Muscle of leg (tissue), 11 donors: ENCODE data around the gene PARN. TPM values are rescaled to one million over a fixed set of nuclear protein-coding genes. Genes with fewer than 3 reads are reported as not detected.

ENCODE experiments used
- DNase-seq: peaks from one replicate; pipeline ENCODE4 v3.0.0; 2013
- H3K27ac ChIP-seq: one replicate; pipeline ENCODE4 v1.5.1; 2013; ENCODE audit warnings: mild to moderate bottlenecking, low read length, control low read depth
- H3K27me3 ChIP-seq: one replicate; pipeline ENCODE4 v1.6.1; 2013; ENCODE audit warnings: low read length; ENCODE audit not compliant: control insufficient read depth, insufficient read depth
- H3K36me3 ChIP-seq: one replicate; pipeline ENCODE4 v1.6.1; 2013; ENCODE audit warnings: low read length; ENCODE audit not compliant: control insufficient read depth, insufficient read depth
- H3K4me1 ChIP-seq: one replicate; pipeline ENCODE4 v1.6.1; 2013; ENCODE audit warnings: low read length; ENCODE audit not compliant: control insufficient read depth, insufficient read depth
- H3K4me3 ChIP-seq: one replicate; pipeline ENCODE4 v1.5.1; 2013; ENCODE audit warnings: low read length, control low read depth
- H3K9me3 ChIP-seq: replicated peaks from 2 replicates; pipeline ENCODE4 v1.6.1; 2013; ENCODE audit warnings: low read depth, low read length; ENCODE audit not compliant: control insufficient read depth
- WGBS: methylation state at CpG from one replicate; pipeline ENCODE4 v1.1.5; 2013; ENCODE audit warnings: missing lambda C conversion rate; ENCODE audit not compliant: insufficient coverage; 5-methylcytosine and 5-hydroxymethylcytosine counted together
- polyA plus RNA-seq, 8 donors: library from polyadenylated mRNA; unstranded; fragments of 120-200 nt; gene quantifications; one replicate each; pipeline versions ENCODE4 v1.2.1 to v1.2.3, GENCODE V29; 2013; ENCODE audit warnings: inconsistent platforms in 1 of 8, low replicate concordance in 1 of 8; ENCODE audit not compliant: insufficient read length in 8 of 8, insufficient read depth in 1 of 8
- total RNA-seq: library from RNA; stranded (reverse); fragments of 120-200 nt; gene quantifications from one replicate; pipeline ENCODE4 v1.2.4, GENCODE V29; 2013

PARN gene
- total and polyA plus RNA-seq, 9 donors, result 13.6 to 18.0 (median 16.1) TPM

DNA sequence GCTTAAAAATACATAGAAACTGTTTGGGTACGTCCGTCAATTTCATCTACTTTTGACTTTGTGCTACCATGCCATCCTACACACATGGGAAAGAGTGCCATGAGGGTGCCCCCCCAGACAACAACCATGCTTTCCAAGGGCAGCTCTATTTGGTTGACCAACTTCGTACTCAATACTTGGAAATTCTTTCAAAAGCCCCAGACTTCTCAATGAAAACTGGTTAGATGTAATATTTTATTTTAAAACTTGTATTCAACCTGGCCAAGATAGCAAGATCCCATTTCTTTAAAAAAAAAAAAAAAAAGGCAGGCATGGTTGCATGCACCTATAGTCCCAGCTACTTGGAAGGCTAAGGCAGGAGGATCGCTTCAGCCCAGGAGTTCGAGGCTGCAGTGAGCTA lies 98.4 kb downstream of the PARN start:
- Histone ChIP-seq H3K36me3 (peaks cover 5% of the 10 kb centered on the region), H3K27ac (no peak overlapping the region), H3K4me1 (peaks cover 3% of the 10 kb centered on the region), H3K27me3 (no peaks in the 10 kb centered on the region), H3K9me3 (no peaks in the 10 kb centered on the region), H3K4me3 (no peak overlapping the region)
- no CpG with 5 or more reads among the region's 5 CpGs for WGBS
- no peak for DNase-seq

DNA sequence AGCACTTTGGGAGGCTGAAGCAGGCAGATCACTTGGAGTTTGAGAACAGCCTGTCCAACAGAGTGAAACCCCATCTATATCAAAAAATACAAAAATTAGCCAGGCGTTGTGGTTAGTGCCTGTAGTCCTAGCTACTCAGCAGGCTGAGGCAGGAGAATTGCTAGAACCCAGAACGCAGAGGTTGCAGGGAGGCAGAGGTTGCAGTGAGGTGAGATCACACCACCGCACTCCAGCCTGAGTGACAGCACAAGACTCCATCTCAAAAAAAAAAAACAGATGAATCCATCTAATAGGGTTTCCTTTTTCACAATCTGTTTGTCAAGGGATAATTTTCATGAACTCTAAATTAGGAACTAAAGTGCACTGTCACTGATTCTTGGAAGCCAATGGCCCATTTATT lies 99.0 kb downstream of the PARN start:
- H3K4me1 ChIP-seq, result peaks cover 3% of the 10 kb centered on the region
- no peak overlapping the region for H3K27ac ChIP-seq
- no peaks in the 10 kb centered on the region for H3K9me3 ChIP-seq
- no peaks in the 10 kb centered on the region for H3K27me3 ChIP-seq
- no peak for DNase-seq
- H3K4me3 ChIP-seq, result no peak overlapping the region
- H3K36me3 ChIP-seq, result peaks cover 5% of the 10 kb centered on the region
- 83% methylated on average over 2 of the region's 3 CpGs for WGBS

DNA sequence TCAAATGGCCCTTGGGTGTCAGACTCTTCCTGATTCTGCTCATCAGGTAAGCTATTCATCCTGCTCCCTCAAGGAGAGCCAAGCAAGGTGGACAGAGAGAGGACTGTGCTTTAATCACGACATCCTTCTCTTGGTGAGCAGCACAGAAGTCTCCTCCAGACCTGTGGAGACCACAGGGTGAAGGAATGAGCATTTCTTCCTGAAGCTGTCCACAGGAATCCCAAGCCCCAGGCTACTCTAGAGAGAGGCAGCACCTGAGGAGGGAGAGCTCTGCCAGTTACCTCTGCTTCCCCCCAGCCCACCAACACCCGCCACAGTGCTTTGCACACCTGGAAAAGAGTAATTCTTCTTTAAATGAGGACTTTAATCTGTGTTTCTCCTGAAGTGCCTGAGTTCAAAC lies 100.0 kb downstream of the PARN start:
- Histone ChIP-seq H3K27ac (no peak overlapping the region), H3K36me3 (peaks cover 5% of the 10 kb centered on the region), H3K4me3 (no peak overlapping the region), H3K4me1 (peaks cover 3% of the 10 kb centered on the region), H3K27me3 (no peaks in the 10 kb centered on the region), H3K9me3 (no peaks in the 10 kb centered on the region)
- DNase-seq, result no peak
- WGBS, result no CpG with 5 or more reads among the region's 2 CpGs

DNA sequence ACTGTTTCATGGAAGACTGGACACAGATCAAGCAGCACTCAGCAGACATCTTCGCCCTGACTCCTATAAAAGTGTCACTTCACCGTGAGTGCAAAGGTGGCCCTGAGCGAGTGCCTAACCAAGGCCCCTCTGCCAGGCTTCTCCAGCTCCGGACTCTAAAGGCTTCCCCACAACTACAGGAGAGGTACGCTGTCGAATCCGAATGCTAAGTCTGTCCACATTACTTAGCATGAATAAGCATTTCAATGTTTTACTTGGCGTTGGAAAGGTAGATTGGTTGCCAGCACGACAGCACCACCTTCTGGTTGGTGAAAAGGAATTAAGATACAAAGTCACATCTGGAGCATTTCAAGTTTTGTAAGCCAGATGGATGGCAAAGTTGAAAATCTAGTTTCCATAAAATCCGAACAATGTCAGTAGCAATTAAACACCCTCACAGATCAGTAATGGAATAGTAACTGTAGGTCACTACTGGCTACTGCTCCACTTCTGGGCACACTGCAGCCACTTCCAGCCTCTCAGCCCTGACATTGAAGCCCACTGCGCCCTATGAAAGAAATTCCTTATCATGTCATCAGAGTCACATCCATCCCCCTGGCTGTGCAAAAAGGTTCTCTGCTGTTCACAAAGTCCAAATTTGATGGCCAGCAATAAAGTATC lies 100.9 kb downstream of the PARN start:
- Histone ChIP-seq H3K9me3 (no peaks in the 10 kb centered on the region), H3K4me1 (peaks cover 3% of the 10 kb centered on the region), H3K4me3 (peak overlapping the region; percentile 15), H3K27ac (no peak overlapping the region), H3K27me3 (no peaks in the 10 kb centered on the region), H3K36me3 (peaks cover 5% of the 10 kb centered on the region)
- 14% methylated on average over 3 of the region's 11 CpGs for WGBS
- peak; percentile 94 for DNase-seq

DNA sequence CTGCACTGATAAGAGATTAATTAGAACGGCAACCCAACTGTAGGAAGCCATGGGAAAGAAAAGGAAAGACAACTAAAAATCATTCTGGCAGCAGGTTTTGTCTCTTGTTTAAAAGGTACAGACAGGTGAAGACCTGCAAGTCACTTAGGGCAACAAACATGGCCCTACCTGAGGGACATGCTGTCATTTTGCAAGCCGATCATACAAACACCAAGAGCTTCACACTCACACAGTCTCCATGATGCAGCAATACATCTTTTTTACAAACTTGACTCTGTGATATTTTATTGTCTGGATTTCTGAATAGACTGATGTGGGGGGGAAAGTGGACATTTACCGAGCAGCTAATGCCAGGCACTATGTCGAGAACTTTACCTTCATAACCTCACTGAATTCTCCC lies 101.8 kb downstream of the PARN start:
- no peak overlapping the region for H3K27ac ChIP-seq
- peaks cover 3% of the 10 kb centered on the region for H3K4me1 ChIP-seq
- DNase-seq, result no peak
- H3K27me3 ChIP-seq, result no peaks in the 10 kb centered on the region
- 100% methylated on average over 1 of the region's 4 CpGs for WGBS
- no peaks in the 10 kb centered on the region for H3K9me3 ChIP-seq
- peaks cover 5% of the 10 kb centered on the region for H3K36me3 ChIP-seq
- no peak overlapping the region for H3K4me3 ChIP-seq

DNA sequence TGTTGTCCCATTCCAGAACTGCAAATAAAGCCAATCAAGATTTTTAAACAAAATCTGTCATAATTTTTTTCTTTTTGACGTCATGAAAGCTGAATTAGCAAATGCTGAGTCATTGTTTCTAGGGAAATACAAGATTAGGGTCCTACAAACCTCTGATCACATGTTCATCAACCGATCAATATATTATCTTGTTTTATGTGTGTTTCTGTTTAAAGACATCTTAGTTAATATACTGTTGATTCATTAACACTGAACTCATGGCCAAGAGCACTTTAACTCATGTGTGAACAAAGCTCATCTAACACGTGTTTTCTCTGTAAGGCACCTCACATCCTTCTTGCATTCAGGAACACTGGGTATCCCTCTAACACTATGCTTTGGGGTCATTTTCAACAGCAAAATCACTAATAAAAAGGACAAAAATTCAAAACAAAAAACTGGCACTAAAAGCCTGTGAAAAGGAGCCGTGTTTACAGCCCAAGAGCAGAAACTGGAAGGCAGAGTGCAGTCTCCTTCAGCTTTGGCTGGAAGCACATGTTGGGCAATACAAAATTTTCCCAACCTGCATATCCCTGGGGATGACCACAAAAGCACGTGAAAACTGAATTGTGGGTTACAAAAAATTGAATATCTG lies 102.5 kb downstream of the PARN start:
- H3K27me3 ChIP-seq, result no peaks in the 10 kb centered on the region
- peaks cover 3% of the 10 kb centered on the region for H3K4me1 ChIP-seq
- no peaks in the 10 kb centered on the region for H3K9me3 ChIP-seq
- peaks cover 5% of the 10 kb centered on the region for H3K36me3 ChIP-seq
- no peak overlapping the region for H3K4me3 ChIP-seq
- H3K27ac ChIP-seq, result no peak overlapping the region
- 52% methylated on average over 2 of the region's 5 CpGs for whole genome bisulfite sequencing
- no peak for DNase-seq

DNA sequence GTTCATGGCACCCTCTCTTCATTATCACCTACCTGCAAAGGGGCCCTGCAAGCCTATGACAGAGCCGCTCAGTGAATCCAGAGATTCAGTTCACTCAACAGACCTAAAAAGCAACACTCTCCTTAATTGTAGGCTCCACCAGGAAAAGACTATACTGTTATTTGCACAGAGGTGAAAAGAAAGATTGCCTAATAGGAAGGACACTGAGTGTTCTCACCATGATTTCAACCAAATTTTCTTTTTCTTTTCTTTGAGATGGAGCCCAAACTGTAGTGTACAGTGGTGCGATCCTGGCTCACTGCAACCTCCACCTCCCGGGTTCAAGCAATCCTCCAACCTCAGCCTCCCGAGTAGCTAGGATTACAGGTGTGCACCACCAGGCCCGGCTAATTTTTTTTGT lies 104.5 kb downstream of the PARN start:
- H3K4me1 ChIP-seq, result peaks cover 3% of the 10 kb centered on the region
- no peak for DNase-seq
- 100% methylated on average over 2 of the region's 5 CpGs for WGBS
- H3K36me3 ChIP-seq, result peaks cover under 1% of the 10 kb centered on the region
- no peak overlapping the region for H3K4me3 ChIP-seq
- H3K27me3 ChIP-seq, result no peaks in the 10 kb centered on the region
- no peaks in the 10 kb centered on the region for H3K9me3 ChIP-seq
- no peak overlapping the region for H3K27ac ChIP-seq

DNA sequence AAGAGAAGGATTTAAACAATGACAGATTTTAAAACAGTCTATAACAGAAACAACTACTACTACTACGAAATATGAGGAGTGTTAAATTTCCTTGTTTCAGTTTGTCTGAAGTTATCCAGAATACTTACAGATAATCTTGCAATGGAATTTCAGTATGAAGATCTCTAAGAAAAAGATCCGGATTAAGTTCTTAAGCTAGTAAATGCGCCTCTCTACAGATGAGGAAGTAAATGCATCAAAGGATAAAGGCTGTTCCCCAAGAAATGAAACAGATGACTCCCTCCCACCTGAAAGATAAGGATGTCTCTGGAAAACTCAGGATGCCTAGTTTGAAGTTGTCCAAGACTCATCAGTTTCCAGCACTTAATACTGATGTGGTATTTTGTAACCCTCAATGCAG lies 105.1 kb downstream of the PARN start:
- H3K27ac ChIP-seq, result no peak overlapping the region
- no CpG with 5 or more reads among the region's 3 CpGs for WGBS
- H3K27me3 ChIP-seq, result no peaks in the 10 kb centered on the region
- no peaks in the 10 kb centered on the region for H3K36me3 ChIP-seq
- no peak overlapping the region for H3K4me3 ChIP-seq
- H3K4me1 ChIP-seq, result peaks cover 3% of the 10 kb centered on the region
- no peaks in the 10 kb centered on the region for H3K9me3 ChIP-seq
- DNase-seq, result no peak

DNA sequence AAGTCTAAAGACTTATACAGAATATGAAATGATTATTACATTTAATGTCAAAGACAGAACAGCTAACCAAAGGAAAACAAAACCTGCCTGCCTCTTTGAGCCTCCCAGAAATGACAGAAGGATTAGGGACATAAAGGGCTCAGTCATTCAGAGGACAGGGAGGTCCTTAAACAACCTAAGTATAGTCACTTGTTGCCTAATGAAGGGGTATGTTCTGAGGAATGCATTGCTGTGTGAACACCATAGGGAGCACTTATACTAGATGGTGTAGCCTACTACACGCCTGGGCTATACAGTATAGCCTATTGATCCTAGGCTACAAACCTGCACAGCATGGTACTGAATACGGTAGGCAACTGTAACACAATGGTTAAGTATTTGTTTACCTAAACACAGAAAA lies 106.4 kb downstream of the PARN start:
- no peak overlapping the region for H3K4me3 ChIP-seq
- no peaks in the 10 kb centered on the region for H3K4me1 ChIP-seq
- no peaks in the 10 kb centered on the region for H3K27me3 ChIP-seq
- no peak for DNase-seq
- no peak overlapping the region for H3K27ac ChIP-seq
- no CpG with 5 or more reads among the region's 2 CpGs for whole genome bisulfite sequencing
- H3K36me3 ChIP-seq, result no peaks in the 10 kb centered on the region
- no peaks in the 10 kb centered on the region for H3K9me3 ChIP-seq

DNA sequence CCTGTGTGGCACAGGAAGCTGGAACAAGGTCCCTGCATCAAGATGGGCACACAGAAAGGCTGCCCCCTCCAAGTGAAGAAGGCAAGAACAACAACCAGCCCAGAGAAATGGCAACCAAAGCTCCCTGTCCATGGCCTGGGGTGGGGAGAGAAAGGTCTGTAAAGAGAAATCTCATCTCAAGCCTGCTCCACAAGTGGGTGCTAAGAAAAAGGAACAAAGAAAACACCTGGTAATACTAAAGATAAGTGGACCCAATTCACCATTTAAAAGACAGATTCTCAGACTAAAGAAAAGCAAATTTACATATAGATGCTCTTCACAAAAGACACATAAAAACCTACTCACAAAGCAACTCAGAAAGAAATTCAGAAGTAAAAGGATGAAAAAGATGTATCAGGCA lies 107.4 kb downstream of the PARN start:
- no peaks in the 10 kb centered on the region for H3K36me3 ChIP-seq
- H3K4me3 ChIP-seq, result no peak overlapping the region
- no peaks in the 10 kb centered on the region for H3K4me1 ChIP-seq
- no peaks in the 10 kb centered on the region for H3K27me3 ChIP-seq
- no peaks in the 10 kb centered on the region for H3K9me3 ChIP-seq
- no peak overlapping the region for H3K27ac ChIP-seq
- DNase-seq, result no peak

DNA sequence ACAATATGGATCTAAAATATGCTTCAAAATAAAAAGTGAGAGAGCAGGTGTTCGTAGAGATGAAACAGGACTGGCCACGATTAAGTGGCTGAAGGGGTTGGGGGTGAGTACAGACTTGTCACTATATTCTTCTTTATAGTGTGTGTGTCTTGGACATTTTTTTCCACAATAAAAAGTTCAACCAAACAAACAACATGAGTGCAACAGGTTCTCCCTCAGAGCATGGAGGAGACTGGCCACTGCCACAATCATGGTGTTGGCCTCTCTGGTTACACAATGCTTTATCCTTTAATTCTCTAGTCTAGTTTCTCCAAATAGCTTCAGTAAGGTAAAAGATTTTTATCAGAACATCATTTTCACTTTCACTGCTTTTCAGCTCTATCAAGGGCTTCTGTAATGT lies 109.3 kb downstream of the PARN start:
- Histone ChIP-seq H3K4me1 (no peaks in the 10 kb centered on the region), H3K27me3 (no peaks in the 10 kb centered on the region), H3K27ac (no peak overlapping the region), H3K9me3 (no peaks in the 10 kb centered on the region), H3K36me3 (no peaks in the 10 kb centered on the region), H3K4me3 (no peak overlapping the region)
- no CpG with 5 or more reads among the region's 2 CpGs for WGBS
- DNase-seq, result no peak
